B cell (primary cell): ENCODE data around the gene WDR33.

Experiments
- CTCF ChIP-seq: fragments of 200-600 bp; IDR thresholded peaks from one replicate; pipeline ENCODE4 v1.8.0; 2022; ENCODE audit warnings: antibody characterized with exemption, mild to moderate bottlenecking
- EZH2 ChIP-seq: IDR thresholded peaks from 2 replicates; pipeline ENCODE4 v1.6.1; 2012; ENCODE audit warnings: borderline replicate concordance, low read depth, mild to moderate bottlenecking, moderate library complexity, low read length; ENCODE audit not compliant: insufficient read depth, poor library complexity, severe bottlenecking

GRCh38 chr2:127726158-127726880 lies 84.7 kb downstream of the WDR33 start:
- TF ChIP-seq CTCF (no peak), EZH2 (no peak)
